ENCODE results near the gene GPR161. TPM values are rescaled to one million over a fixed set of nuclear protein-coding genes. Genes with fewer than 3 reads are reported as not detected.

The GPR161 gene
- total and polyA plus RNA-seq, 2 experiments from 2014 or later, result 7.9 to 11.6 TPM

DNA sequence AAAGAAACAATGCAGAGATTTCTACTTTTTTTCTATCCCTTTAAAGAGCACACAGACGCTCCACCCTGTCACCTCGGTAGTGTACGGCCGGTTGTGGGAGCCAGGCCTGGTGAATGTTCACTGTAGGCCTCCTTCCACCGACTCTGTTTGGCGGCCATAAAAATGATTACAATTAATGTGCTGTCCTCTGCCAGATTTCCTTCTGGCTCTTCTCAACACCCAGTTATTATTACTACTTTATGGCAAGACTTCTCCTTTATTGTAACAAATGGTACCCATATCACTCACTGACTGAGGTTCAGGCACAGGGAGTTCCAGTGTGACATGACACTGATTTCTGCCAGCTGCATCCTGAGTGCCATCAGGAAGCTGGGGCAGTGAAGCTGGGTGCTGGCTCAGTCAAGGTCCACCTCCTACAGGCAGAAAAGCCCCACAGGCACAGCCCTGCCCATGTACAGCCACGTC lies 37.4 kb downstream of the GPR161 start (continued):
- TF ChIP-seq, protein P1, sequence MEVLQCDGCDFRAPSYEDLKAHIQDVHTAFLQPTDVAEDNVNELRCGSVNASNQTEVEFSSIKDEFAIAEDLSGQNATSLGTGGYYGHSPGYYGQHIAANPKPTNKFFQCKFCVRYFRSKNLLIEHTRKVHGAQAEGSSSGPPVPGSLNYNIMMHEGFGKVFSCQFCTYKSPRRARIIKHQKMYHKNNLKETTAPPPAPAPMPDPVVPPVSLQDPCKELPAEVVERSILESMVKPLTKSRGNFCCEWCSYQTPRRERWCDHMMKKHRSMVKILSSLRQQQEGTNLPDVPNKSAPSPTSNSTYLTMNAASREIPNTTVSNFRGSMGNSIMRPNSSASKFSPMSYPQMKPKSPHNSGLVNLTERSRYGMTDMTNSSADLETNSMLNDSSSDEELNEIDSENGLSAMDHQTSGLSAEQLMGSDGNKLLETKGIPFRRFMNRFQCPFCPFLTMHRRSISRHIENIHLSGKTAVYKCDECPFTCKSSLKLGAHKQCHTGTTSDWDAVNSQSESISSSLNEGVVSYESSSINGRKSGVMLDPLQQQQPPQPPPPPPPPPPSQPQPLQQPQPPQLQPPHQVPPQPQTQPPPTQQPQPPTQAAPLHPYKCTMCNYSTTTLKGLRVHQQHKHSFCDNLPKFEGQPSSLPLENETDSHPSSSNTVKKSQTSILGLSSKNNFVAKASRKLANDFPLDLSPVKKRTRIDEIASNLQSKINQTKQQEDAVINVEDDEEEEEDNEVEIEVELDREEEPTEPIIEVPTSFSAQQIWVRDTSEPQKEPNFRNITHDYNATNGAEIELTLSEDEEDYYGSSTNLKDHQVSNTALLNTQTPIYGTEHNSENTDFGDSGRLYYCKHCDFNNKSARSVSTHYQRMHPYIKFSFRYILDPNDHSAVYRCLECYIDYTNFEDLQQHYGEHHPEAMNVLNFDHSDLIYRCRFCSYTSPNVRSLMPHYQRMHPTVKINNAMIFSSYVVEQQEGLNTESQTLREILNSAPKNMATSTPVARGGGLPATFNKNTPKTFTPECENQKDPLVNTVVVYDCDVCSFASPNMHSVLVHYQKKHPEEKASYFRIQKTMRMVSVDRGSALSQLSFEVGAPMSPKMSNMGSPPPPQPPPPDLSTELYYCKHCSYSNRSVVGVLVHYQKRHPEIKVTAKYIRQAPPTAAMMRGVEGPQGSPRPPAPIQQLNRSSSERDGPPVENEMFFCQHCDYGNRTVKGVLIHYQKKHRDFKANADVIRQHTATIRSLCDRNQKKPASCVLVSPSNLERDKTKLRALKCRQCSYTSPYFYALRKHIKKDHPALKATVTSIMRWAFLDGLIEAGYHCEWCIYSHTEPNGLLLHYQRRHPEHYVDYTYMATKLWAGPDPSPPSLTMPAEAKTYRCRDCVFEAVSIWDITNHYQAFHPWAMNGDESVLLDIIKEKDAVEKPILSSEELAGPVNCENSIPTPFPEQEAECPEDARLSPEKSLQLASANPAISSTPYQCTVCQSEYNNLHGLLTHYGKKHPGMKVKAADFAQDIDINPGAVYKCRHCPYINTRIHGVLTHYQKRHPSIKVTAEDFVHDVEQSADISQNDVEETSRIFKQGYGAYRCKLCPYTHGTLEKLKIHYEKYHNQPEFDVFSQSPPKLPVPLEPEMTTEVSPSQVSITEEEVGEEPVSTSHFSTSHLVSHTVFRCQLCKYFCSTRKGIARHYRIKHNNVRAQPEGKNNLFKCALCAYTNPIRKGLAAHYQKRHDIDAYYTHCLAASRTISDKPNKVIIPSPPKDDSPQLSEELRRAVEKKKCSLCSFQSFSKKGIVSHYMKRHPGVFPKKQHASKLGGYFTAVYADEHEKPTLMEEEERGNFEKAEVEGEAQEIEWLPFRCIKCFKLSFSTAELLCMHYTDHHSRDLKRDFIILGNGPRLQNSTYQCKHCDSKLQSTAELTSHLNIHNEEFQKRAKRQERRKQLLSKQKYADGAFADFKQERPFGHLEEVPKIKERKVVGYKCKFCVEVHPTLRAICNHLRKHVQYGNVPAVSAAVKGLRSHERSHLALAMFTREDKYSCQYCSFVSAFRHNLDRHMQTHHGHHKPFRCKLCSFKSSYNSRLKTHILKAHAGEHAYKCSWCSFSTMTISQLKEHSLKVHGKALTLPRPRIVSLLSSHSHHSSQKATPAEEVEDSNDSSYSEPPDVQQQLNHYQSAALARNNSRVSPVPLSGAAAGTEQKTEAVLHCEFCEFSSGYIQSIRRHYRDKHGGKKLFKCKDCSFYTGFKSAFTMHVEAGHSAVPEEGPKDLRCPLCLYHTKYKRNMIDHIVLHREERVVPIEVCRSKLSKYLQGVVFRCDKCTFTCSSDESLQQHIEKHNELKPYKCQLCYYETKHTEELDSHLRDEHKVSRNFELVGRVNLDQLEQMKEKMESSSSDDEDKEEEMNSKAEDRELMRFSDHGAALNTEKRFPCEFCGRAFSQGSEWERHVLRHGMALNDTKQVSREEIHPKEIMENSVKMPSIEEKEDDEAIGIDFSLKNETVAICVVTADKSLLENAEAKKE (CRISPR knock-in tag; IDR thresholded peaks at IDR 0.05), result no peak
- TF ChIP-seq JUNB (IDR thresholded peaks at IDR 0.05; ENCODE audit: unreplicated experiment) (no peak), ZNF114 (CRISPR knock-in tag; IDR thresholded peaks at IDR 0.05) (no peak), EZH2 (IDR thresholded peaks at IDR 0.05; ENCODE audit: low read depth, unreplicated experiment) (no peak), CREB1 (CRISPR knock-in tag; IDR thresholded peaks at IDR 0.05; ENCODE audit: low read depth) (no peak), EZH2phosphoT487 (IDR thresholded peaks at IDR 0.05; ENCODE audit: unreplicated experiment) (no peak)
- TF ChIP-seq, protein P2, sequence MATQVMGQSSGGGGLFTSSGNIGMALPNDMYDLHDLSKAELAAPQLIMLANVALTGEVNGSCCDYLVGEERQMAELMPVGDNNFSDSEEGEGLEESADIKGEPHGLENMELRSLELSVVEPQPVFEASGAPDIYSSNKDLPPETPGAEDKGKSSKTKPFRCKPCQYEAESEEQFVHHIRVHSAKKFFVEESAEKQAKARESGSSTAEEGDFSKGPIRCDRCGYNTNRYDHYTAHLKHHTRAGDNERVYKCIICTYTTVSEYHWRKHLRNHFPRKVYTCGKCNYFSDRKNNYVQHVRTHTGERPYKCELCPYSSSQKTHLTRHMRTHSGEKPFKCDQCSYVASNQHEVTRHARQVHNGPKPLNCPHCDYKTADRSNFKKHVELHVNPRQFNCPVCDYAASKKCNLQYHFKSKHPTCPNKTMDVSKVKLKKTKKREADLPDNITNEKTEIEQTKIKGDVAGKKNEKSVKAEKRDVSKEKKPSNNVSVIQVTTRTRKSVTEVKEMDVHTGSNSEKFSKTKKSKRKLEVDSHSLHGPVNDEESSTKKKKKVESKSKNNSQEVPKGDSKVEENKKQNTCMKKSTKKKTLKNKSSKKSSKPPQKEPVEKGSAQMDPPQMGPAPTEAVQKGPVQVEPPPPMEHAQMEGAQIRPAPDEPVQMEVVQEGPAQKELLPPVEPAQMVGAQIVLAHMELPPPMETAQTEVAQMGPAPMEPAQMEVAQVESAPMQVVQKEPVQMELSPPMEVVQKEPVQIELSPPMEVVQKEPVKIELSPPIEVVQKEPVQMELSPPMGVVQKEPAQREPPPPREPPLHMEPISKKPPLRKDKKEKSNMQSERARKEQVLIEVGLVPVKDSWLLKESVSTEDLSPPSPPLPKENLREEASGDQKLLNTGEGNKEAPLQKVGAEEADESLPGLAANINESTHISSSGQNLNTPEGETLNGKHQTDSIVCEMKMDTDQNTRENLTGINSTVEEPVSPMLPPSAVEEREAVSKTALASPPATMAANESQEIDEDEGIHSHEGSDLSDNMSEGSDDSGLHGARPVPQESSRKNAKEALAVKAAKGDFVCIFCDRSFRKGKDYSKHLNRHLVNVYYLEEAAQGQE (IDR thresholded peaks at IDR 0.05; ENCODE audit: unreplicated experiment), result no peak
